Measurements from ENCODE around the gene RPL18.
"Not testable (repeated sequence)": the region's sequence is repeated elsewhere in the genome, so short reads cannot be mapped to it uniquely, and the experiment has no call there.

RPL18 gene

DNA sequence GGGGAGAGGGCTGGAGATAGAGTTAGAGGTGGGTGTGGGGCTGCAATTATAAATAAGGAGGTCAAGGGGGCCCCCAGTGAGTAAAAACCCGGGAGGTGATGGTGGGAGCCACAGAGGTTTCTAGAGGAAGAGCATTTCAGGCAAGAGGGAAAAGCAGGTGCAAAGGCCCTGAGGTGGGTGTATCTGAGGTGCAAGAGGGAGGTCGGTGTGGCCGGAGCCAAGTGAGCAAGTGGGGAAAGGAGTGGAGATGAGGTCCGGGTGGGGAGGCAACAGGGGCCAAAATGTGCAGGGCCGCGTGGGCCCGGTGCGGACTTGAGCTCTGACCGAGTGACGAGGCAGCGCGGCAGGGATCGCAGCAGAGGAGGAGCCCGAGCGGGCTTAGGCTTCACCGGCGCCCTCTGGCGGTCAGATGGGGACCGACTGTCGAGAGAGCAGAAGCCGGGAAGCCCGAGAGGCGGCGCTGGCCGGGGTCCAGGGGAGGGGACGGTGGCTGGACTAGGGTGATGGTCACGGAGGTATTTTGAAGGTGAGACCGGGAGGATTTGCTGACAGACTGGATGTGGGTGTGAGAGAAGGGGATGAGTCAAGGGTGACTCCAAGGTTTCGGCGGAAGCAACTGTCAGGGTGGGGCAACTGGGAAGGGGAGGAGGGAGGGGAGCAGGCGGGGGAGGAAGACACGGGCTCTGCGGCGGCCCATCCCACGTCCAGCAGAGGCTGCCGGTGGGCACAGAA, 30.1 kb downstream of the RPL18 start:
- peak; percentile 84 for DNase-seq (ENCODE audit: low read depth)

DNA sequence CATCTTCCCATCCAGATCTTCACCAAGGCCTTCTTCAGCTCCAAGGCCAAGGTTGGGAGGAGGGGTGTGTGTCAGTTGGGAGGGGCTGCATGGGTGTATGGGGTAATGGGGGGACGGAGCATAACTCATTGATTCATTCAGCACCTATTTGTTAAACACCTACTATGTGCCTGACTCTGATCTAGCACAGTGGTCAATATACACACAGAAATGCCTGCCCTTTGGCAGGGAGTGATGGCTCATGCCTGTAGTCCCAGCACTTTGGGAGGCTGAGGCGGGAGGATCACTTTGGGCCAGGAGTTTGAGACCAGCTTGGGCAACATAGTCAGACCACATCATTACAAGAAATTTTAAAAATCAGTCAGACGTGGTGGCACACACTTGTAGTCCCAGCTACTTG, 31.6 kb downstream of the RPL18 start:
- no peak for DNase-seq (ENCODE audit: low read depth)

- DNase-seq (ENCODE audit: low read depth) = no peak
Observed at GRCh38 chr19:48582168-48582567, 36.8 kb downstream of the RPL18 start.

GRCh38 chr19:48578891-48579290, 40.1 kb downstream of the RPL18 start:
- DNase-seq (ENCODE audit: low read depth) = peak; percentile 63

- not testable (repeated sequence) for DNase-seq (ENCODE audit: low read depth)
Observed at GRCh38 chr19:48577908-48578307, 41.1 kb downstream of the RPL18 start.

DNA sequence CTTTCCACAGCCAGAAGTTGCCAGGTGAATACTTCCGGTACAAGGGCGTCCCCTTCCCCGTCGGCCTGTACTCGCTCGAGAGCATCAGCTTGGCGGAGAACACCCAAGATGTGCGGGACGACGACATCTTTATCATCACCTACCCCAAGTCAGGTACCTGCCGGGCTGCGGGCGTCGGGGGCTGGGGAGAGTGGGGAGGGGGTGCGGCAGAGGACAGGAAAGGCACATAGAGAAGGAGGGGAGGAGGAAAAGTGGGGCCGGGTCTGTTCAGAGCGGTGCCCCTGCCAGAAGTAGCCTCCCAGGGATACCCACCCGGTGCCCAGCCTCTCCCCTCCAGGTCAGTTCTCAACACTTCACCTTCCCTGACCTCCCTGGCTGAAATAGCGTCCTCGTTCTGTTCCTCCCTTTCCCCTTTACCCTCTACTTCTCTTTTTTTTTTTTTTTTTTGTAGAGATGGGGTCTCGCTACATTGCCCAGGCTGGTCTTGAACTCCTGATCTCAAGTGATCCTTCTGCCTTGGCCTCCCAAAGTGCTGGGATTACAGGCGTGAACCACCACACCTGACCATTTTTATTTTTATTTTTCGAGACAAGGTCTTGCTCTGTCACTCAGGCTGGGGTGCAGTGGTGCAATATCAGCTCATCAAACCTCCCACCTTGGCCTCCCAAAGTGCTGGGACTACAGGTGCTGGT, 42.9 kb downstream of the RPL18 start:
- no peak for DNase-seq (ENCODE audit: low read depth)

- DNase-seq (ENCODE audit: low read depth) = no peak
Observed at GRCh38 chr19:48573163-48573505, 45.8 kb downstream of the RPL18 start.

DNA sequence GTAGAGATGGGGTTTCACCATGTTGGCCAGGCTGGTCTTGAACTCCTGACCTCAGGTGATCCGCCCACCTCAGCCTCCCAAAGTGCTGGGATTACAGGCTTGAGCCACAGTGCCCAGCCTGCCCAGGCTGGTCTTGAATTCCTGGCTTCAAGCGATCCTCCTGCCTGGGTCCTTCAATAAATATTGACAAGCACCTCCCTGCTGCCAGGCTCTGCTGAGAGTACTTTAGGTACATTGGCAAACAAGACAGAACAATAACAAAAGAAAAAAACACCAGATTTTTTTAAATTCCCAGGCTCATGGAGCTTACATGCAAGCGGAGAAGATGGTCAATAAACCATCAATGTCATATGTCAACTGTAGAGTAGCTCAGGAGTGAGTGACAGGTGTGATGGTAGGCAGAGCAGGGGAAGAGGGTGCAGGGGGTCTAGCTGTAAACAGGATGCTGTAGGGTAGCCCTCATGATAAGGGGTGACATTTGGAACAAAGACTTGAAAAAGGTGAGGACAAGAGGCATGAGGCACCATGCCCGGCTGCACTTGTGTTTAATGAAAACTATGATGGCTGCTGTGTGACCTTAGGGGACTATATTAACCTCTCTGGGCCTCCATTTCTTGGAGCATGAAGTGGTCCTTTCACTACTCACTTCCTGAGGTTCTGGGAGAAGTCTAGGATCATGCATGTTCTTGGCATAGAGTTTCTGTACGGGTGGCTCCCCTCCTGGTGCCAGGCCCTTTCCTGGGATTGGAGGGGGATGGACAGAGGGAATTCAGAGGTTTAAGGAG, 47.4 kb downstream of the RPL18 start:
- no peak for DNase-seq (ENCODE audit: low read depth)

DNA sequence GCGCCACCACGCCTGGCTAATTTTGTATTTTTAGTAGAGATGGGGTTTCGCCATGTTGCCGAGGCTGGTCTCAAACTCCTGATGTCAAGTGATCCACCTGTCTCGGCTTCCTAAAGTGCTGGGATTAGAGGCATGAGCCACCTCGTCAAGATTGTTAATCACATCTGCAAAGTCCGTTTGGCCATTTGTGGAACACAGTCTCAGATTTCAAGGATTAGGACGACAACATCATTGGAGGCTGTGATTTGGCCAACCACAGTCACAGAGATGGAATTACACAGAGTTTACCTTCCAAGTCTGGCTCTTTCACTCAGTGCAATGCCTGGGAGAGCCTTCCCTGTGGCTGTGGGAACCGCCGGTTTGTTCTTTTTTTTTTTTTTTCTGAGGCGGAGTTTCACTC, 49.2 kb downstream of the RPL18 start:
- peak; percentile 39 for DNase-seq (ENCODE audit: low read depth)

DNA sequence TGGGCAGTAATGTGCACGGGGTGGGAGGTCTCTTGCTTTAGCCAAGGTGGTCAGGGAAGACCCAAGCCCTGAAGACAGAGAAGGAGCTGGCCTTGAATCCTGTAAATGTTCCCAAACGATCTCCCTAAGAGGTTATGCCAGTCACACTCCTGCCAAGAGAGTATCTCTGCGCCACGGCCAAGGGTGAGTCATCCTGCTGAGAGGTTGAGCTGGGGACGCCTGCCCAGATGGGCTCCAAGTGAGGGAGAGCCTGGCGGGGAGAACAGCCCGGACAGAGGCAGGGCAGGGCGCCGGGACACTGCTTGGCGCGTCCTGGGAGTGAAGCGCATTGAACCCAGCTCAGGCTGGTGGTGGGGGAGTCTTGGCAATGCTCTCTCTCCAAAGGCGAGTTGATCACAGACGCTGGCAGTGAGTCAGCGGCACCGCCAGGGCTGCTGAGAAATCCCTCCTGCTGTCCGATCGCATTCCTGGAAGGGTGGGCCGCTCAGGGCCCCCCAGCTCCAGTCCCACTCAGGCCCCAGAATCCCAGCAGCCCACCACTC, 50.6 kb downstream of the RPL18 start:
- peak; percentile 95 for DNase-seq (ENCODE audit: low read depth)

All from EH (cell line).